ENCODE data around the gene ITPA. TPM values are rescaled to one million over a fixed set of nuclear protein-coding genes. Genes with fewer than 3 reads are reported as not detected.

ITPA gene
- total and polyA plus RNA-seq, 9 donors: 15.8 to 55.3 (median 31.1) TPM

DNA sequence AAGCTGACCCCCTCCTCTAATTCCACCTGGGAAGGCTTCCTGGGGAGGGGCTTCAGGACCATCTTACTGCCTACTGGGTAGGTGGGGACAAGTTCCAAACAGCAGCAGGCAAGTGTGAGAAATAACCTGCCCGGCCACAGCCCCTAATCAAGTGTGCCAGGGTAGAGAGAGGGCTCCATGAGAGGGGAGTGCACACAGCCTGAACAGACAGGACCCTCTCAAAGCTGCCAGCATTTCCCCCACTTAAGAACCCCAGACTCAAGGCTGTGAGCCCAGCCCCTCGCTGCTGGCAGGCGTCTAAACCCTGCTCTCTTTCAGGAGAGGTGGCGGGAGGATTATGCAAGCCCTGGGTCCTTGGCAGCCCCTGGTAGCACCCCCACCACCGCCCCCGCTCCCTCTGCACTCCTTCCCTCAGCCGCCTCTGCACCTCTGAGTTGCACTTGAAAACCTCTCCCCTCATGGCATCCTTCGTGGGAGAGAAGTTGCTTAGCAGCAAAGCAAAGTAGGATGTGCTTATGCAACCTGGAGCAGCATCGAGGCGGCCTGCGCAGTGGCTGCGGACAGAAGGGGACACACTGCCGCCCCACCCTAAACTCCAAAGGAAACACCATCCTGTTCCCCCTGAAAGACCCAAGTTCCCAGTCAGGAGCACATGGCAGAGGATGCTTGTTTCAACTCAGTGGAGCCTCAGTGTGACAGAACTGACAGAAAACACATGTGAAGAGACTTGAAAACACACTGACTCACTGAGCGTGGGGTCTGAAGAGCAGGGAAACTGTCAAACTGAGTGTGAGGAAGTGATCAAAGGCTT lies 15.3 kb upstream of the ITPA start:
- no peaks in the 10 kb centered on the region for H3K9me3 ChIP-seq
- WGBS, 3 donors: 88 to 90% (median 89%) methylated on average over 14 of the region's 14 CpGs
- no peak overlapping the region for H3K4me3 ChIP-seq
- intact Hi-C loops (cut with DNase I): no loop called here
- no peaks in the 10 kb centered on the region for H3K4me1 ChIP-seq (ENCODE audit: insufficient read depth)
- H3K27ac ChIP-seq: no peak overlapping the region
- no peaks in the 10 kb centered on the region for H3K27me3 ChIP-seq
- TF ChIP-seq, protein P1, sequence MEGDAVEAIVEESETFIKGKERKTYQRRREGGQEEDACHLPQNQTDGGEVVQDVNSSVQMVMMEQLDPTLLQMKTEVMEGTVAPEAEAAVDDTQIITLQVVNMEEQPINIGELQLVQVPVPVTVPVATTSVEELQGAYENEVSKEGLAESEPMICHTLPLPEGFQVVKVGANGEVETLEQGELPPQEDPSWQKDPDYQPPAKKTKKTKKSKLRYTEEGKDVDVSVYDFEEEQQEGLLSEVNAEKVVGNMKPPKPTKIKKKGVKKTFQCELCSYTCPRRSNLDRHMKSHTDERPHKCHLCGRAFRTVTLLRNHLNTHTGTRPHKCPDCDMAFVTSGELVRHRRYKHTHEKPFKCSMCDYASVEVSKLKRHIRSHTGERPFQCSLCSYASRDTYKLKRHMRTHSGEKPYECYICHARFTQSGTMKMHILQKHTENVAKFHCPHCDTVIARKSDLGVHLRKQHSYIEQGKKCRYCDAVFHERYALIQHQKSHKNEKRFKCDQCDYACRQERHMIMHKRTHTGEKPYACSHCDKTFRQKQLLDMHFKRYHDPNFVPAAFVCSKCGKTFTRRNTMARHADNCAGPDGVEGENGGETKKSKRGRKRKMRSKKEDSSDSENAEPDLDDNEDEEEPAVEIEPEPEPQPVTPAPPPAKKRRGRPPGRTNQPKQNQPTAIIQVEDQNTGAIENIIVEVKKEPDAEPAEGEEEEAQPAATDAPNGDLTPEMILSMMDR (IDR thresholded peaks at IDR 0.05): no peak
- TF ChIP-seq POLR2A (IDR thresholded peaks at IDR 0.05) (no peak), EP300 (IDR thresholded peaks at IDR 0.05) (no peak)
- no peaks in the 10 kb centered on the region for H3K36me3 ChIP-seq
- no peak for DNase-seq

DNA sequence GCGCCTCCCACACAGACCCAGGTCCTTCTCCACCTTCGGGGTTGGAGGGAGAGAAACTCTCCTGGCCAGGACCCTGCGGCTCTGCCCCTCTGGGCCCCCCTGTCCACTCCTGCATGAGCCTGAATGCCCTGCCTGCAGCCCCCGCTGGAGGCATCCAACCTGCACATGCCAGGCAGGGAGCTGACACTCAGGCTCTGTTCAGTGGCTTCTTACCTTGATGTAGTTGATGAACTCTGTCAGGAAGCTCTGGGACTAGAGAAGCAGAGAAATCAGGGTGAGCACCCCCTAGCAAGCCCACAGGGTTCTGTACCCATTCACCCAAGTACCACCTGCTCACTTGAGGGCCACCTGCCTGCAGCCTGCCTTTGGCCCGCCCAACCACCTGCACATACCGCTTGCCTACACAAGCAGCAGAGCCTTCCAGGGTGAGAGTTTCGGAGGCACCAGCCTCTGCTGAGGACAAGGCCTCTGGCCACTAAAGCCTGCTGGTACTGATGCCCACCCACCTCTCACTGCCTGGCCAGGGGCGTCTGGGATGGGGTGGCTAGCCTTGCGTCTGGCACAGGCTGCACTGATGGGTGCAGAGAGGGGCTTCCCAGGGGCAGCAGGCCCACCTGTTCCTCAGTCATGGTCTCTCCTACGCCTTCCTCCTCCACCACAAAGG lies 14.5 kb upstream of the ITPA start:
- DNase-seq: no peak
- no peak overlapping the region for H3K27ac ChIP-seq
- no peaks in the 10 kb centered on the region for H3K36me3 ChIP-seq
- TF ChIP-seq, protein P1 (IDR thresholded peaks at IDR 0.05): no peak
- TF ChIP-seq POLR2A (IDR thresholded peaks at IDR 0.05): no peak
- TF ChIP-seq EP300 (IDR thresholded peaks at IDR 0.05): no peak
- H3K4me3 ChIP-seq: no peak overlapping the region
- no peaks in the 10 kb centered on the region for H3K27me3 ChIP-seq
- H3K4me1 ChIP-seq (ENCODE audit: insufficient read depth): no peaks in the 10 kb centered on the region
- H3K9me3 ChIP-seq: no peaks in the 10 kb centered on the region
- intact Hi-C loops (cut with DNase I): no loop called here
- WGBS, 3 donors: 83 to 89% (median 89%) methylated on average over 8 to 10 of the region's 10 CpGs

DNA sequence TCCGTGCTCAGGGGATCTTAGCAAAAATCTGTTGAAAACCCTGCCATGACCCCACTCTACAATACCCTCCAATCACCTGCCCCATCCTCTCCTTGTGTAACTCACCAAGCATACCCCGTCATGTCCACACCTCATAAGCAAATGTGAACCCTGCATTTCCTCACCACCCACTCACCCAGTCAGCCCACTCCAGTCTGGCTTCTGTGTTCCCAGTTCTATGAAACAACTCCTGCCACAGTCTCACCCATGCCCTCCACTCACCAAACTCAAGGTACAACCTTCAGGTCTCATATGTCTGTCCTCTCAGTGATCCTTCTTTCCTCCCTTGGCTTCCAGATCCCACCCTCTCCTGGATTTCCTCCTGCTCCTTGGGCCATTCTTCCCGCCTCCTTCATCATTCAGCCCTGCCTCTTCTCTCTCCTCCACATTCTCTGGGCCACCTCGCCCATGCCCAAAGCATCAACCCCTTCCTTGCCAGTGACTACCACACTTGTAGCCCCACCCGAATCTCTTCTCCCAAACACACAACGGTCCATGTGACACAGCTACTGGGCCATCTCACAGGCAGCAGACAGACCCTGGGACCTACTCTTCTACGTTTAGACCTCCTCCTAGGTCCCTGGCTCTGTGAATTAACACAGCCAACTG lies 13.6 kb upstream of the ITPA start:
- Histone ChIP-seq H3K36me3 (no peaks in the 10 kb centered on the region), H3K9me3 (no peaks in the 10 kb centered on the region)
- TF ChIP-seq, protein P1 (IDR thresholded peaks at IDR 0.05): no peak
- TF ChIP-seq EP300 (IDR thresholded peaks at IDR 0.05) (no peak), POLR2A (IDR thresholded peaks at IDR 0.05) (no peak)

DNA sequence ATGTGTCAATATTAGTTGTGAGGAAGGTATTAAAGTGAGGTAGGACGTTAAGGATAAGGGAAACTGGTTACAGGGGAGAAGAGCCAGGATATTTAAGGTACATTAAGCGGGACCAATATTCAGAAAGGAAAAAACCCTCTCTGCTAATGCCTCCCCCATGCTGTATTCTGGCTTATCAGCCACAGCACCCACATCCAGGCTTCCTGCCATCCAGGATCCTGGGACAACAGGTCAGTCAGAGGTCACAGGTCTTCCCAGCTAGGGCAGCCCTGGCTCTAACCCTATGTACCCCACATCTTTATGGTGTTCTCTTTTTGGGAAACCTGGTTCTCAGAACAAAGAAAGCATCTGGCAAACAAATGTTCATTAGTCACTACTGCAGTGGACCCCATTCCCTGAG lies 10.1 kb upstream of the ITPA start:
- no peak overlapping the region for H3K27ac ChIP-seq
- 45 to 73% (median 49%) methylated on average over 2 of the region's 2 CpGs for WGBS, 3 donors
- TF ChIP-seq, protein P1 (IDR thresholded peaks at IDR 0.05): no peak
- TF ChIP-seq POLR2A (IDR thresholded peaks at IDR 0.05) (no peak), EP300 (IDR thresholded peaks at IDR 0.05) (no peak)
- intact Hi-C loops (cut with DNase I): no loop called here
- H3K27me3 ChIP-seq: no peaks in the 10 kb centered on the region
- no peaks in the 10 kb centered on the region for H3K9me3 ChIP-seq
- H3K4me1 ChIP-seq (ENCODE audit: insufficient read depth): peaks cover 7% of the 10 kb centered on the region
- H3K4me3 ChIP-seq: no peak overlapping the region
- H3K36me3 ChIP-seq: no peaks in the 10 kb centered on the region
- DNase-seq: no peak

More for the DNA sequence above, 13.6 kb upstream of the ITPA start:
- Histone ChIP-seq H3K4me3 (no peak overlapping the region), H3K4me1 (ENCODE audit: insufficient read depth) (no peaks in the 10 kb centered on the region), H3K27ac (no peak overlapping the region), H3K27me3 (no peaks in the 10 kb centered on the region)
- DNase-seq: no peak
- 87 to 88% (median 88%) methylated on average over 7 of the region's 7 CpGs for WGBS, 3 donors
- intact Hi-C loops (cut with DNase I): no loop called here

Data from ovary (tissue), 9 donors.